ENCODE measurements around the gene PARD3B. TPM values are rescaled to one million over a fixed set of nuclear protein-coding genes. Genes with fewer than 3 reads are reported as not detected.

The PARD3B gene
- total RNA-seq, 2 experiments from 2014 or later = 0.11 to 0.88 TPM

- no peak for TF ChIP-seq CTCF (IDR thresholded peaks at IDR 0.05)
- POLR2A ChIA-PET = no interaction called here
- no peak for DNase-seq
- Mint-ChIP-seq H3K27ac (no peak overlapping the region), H3K36me3 (ENCODE audit: low read depth) (no peaks in the 10 kb centered on the region), H3K4me1 (ENCODE audit: low read depth) (no peaks in the 10 kb centered on the region), H3K9me3 (peaks cover 4% of the 10 kb centered on the region), H3K27me3 (no peaks in the 10 kb centered on the region), H3K4me3 (no peak overlapping the region)
- CTCF ChIA-PET = no interaction called here
- intact Hi-C loops (cut with micrococcal nuclease) = no loop called here
- no peak for ATAC-seq
Observed at GRCh38 chr2:205235434-205235833, 690.2 kb downstream of the PARD3B start.

- H3K27me3 Mint-ChIP-seq = no peaks in the 10 kb centered on the region
- TF ChIP-seq CTCF (IDR thresholded peaks at IDR 0.05) = no peak
- no peak overlapping the region for H3K27ac Mint-ChIP-seq
- ChIA-PET POLR2A (no interaction called here), CTCF (no interaction called here)
- DNase-seq (no peak), ATAC-seq (no peak)
- H3K9me3 Mint-ChIP-seq = no peaks in the 10 kb centered on the region
- H3K4me1 Mint-ChIP-seq (ENCODE audit: low read depth) = no peaks in the 10 kb centered on the region
- intact Hi-C loops (cut with micrococcal nuclease) = no loop called here
- no peaks in the 10 kb centered on the region for H3K36me3 Mint-ChIP-seq (ENCODE audit: low read depth)
- no peak overlapping the region for H3K4me3 Mint-ChIP-seq
Observed at GRCh38 chr2:205237524-205237923, 692.2 kb downstream of the PARD3B start.

- CTCF ChIA-PET = no interaction called here
- DNase-seq (no peak), ATAC-seq (no peak)
- intact Hi-C loops (cut with micrococcal nuclease) = no loop called here
- Mint-ChIP-seq H3K9me3 (peaks cover 2% of the 10 kb centered on the region), H3K27me3 (no peaks in the 10 kb centered on the region), H3K36me3 (ENCODE audit: low read depth) (no peaks in the 10 kb centered on the region), H3K4me3 (no peak overlapping the region), H3K27ac (no peak overlapping the region), H3K4me1 (ENCODE audit: low read depth) (no peaks in the 10 kb centered on the region)
- POLR2A ChIA-PET = no interaction called here
- TF ChIP-seq CTCF (IDR thresholded peaks at IDR 0.05) = no peak
Observed at GRCh38 chr2:205245001-205245400, 699.7 kb downstream of the PARD3B start.

GRCh38 chr2:205245652-205246051 lies 700.4 kb downstream of the PARD3B start:
- intact Hi-C loops (cut with micrococcal nuclease) = no loop called here
- DNase-seq (no peak), ATAC-seq (no peak)
- Mint-ChIP-seq H3K27me3 (no peaks in the 10 kb centered on the region), H3K9me3 (peaks cover 2% of the 10 kb centered on the region), H3K27ac (no peak overlapping the region), H3K4me1 (ENCODE audit: low read depth) (no peaks in the 10 kb centered on the region), H3K4me3 (no peak overlapping the region), H3K36me3 (ENCODE audit: low read depth) (no peaks in the 10 kb centered on the region)
- ChIA-PET CTCF (no interaction called here), POLR2A (no interaction called here)
- TF ChIP-seq CTCF (IDR thresholded peaks at IDR 0.05) = no peak

GRCh38 chr2:205259121-205259520 lies 713.8 kb downstream of the PARD3B start:
- H3K27ac Mint-ChIP-seq = no peak overlapping the region

More at GRCh38 chr2:205259121-205259520, 713.8 kb downstream of the PARD3B start:
- no peak overlapping the region for H3K4me3 Mint-ChIP-seq
- no peak for TF ChIP-seq CTCF (IDR thresholded peaks at IDR 0.05)
- no peaks in the 10 kb centered on the region for H3K27me3 Mint-ChIP-seq
- DNase-seq = no peak
- no peak for ATAC-seq
- ChIA-PET POLR2A (no interaction called here), CTCF (no interaction called here)
- H3K36me3 Mint-ChIP-seq (ENCODE audit: low read depth) = no peaks in the 10 kb centered on the region
- intact Hi-C loops (cut with micrococcal nuclease) = no loop called here
- no peaks in the 10 kb centered on the region for H3K4me1 Mint-ChIP-seq (ENCODE audit: low read depth)
- no peaks in the 10 kb centered on the region for H3K9me3 Mint-ChIP-seq
